GM12875 (cell line): ENCODE results near the gene MYO5B.

Source experiments
- H3K4me3 ChIP-seq: one replicate; pipeline ENCODE4 v1.5.1; 2011; ENCODE audit warnings: low read depth, low read length, control low read depth
- CTCF ChIP-seq: IDR thresholded peaks from 2 replicates; pipeline ENCODE4 v1.5.1; 2011; ENCODE audit warnings: low read depth, mild to moderate bottlenecking, control low read depth, inconsistent platforms, low read length, moderate library complexity, borderline replicate concordance; ENCODE audit not compliant: insufficient read depth

Gene MYO5B

DNA sequence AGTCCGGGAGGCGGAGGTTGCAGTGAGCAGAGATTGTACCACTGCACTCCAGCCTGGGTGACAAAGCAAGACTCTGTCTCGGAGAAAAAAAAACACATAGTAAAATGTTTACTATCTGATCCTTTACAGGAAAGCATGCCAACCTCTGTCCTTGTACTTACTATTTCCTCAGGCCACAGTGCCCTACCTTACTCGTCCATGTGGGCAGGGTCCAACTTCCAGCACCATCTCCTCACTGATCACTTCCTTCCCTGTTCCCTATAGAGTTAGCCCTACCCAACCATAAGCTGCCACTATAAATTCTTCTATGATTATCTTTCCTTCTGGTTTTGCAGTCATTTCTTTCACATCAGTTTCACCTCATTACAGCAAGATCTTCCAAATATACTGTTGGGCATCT is 136.2 kb downstream of the MYO5B start:
- no peak for TF ChIP-seq CTCF
- no peak overlapping the region for H3K4me3 ChIP-seq

DNA sequence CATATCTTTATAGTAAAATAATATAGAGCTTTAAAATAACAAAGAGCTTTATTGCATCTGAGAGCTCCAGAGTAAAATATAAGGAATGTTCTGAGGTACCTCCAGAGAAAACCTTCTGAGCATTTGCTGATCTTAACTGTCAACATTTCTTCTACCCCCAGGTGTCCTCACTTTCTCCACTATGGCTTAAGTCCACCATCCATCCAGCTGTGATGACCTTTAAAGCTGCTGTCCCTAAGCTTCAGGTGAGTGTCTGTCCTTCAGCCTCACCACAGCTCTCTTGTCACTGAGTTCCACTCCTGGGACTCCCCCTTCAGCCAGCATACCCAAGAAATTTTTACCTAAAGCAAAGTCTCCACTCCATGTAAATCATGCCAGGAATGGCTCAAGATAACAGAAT is 137.9 kb downstream of the MYO5B start:
- H3K4me3 ChIP-seq, result no peak overlapping the region
- TF ChIP-seq CTCF, result no peak

- no peak overlapping the region for H3K4me3 ChIP-seq
- TF ChIP-seq CTCF, result no peak
These were observed 138.8 kb downstream of the MYO5B start for GRCh38 chr18:50056185-50056584.

DNA sequence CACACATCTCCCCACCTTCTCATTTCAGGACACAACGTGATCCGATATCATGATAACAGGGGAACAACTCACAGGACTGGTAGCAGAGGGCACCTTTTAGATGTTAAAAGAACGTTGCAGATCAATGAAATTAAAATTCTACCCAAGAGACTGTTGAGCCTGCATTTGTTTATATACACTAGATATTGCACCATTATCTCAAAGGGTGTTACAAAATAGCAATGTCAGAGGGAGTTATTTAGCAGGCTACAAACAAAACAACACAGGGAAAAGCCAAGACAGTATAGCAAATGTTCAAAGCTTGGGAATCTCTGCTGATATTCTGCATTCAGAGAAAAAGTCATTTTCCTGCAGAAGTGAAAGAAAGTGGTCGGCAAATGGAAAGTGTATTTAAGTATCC is 139.5 kb downstream of the MYO5B start:
- no peak overlapping the region for H3K4me3 ChIP-seq
- no peak for TF ChIP-seq CTCF

DNA sequence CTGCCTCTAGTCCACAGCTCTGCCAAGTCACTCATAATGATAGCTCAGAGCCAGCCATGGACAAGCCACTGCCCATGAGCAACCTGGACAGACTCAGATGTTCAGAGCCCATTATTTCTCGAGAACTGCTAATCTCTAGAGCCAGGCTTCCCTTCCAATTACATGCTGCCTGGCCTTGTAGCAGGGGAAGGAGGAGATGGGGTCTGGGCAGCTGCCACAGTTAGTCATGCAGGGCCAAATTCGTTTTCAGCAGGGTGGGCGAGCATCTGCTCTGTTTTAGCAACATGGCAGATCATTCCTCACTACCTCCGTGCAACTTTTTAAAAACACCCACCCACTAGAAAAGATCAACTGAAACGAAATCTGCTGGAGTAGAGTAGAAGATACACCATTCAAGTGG is 141.8 kb downstream of the MYO5B start:
- no peak for TF ChIP-seq CTCF
- H3K4me3 ChIP-seq, result no peak overlapping the region

DNA sequence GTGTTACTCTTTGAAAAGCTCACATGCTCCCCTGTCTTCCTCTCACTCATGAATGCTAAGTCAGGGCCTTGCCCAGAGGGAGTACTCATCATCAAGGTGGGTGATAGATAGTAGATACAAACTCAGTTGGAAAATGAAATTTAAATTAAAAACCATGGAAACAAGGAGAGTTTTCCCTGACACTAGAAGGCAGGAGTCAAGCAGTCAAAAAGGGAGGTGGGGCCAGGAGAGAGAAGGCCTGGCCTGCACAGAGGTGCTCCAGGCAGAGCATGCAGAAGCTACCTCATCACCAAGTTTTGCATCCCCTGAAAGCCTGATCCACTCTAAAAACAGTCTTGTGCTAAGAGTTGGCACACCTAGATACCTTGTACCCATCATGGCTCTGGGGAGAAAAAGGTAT is 143.7 kb downstream of the MYO5B start:
- no peak for TF ChIP-seq CTCF

GRCh38 chr18:50045126-50045525 is 149.8 kb downstream of the MYO5B start:
- TF ChIP-seq CTCF, result no peak
- H3K4me3 ChIP-seq, result no peak overlapping the region

More for the DNA sequence above, 143.7 kb downstream of the MYO5B start:
- H3K4me3 ChIP-seq, result no peak overlapping the region
